Measurements from ENCODE around the gene DPM1. TPM values are rescaled to one million over a fixed set of nuclear protein-coding genes. Genes with fewer than 3 reads are reported as not detected.

DPM1 gene
- total and polyA plus RNA-seq, 5 experiments from 2014 or later = 45.4 to 79.8 (median 65.0) TPM

DNA sequence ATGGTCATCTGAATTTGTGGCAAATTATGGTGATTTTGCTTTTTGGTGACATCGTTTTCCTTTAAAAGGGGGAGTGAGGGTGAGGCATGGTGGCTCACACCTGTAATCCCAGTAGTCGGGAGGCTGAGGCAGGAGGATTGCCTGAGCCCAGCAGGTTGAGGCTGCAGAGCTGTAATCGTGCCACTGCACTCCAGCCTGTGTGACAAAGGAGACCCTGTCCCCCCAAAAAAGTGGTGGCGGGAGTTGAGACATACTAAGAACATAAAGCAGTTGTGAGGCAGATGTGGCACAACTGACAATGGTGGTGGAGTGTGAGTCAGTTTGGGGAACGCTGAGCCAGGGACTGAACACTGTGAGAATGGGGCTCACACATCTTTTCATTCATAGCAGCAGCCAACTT, 72.6 kb downstream of the DPM1 start:
- Mint-ChIP-seq H3K4me1 (peaks cover 0 to 4% (median under 1%) of the 10 kb centered on the region in 4 donors), H3K4me3 (no peak overlapping the region)
- POLR2A ChIA-PET = interaction anchor here (1.3 kb wide), 1 partner anchor 45 kb away, joined by 3 read pairs; the partner anchor contains the start of gene ADNP

DNA sequence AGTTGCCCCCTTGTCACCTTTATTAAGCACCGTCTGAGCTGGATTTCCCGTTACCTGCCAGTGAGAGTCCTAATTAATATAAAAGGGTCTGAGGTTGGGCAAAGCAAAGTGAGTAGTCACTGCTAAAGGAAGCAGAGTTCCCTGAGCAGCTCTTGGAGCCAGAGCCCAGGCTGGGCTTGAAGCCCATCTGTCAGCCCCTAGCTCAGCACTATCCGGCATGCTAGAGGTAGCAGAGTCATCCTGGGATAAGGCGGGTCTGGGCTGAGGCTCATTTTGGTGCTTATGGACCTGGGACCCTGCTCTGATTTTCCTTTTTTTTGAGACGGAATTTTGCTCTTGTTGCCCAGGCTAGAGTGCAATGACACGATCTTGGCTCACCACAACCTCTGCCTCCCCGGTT, 73.3 kb downstream of the DPM1 start:
- DNase-seq (no peak), ATAC-seq (peak in 1 of 2 donors; percentile 26)
- peaks cover 0 to 42% (median 13%) of the 10 kb centered on the region in 3 donors for H3K36me3 Mint-ChIP-seq
- POLR2A ChIA-PET = no interaction called here
- no peaks in the 10 kb centered on the region for H3K27me3 Mint-ChIP-seq
- H3K4me1 Mint-ChIP-seq = peaks cover 0 to 2% (median 0%) of the 10 kb centered on the region in 4 donors
- peaks cover 0 to 4% (median 0%) of the 10 kb centered on the region in 9 donors for H3K9me3 Mint-ChIP-seq
- H3K4me3 Mint-ChIP-seq = no peak overlapping the region
- H3K27ac Mint-ChIP-seq = peak overlapping the region in 4 of 10 donors; percentile 19 to 70 (median 31)

More for the DNA sequence above, 72.6 kb downstream of the DPM1 start:
- DNase-seq (no peak), ATAC-seq (no peak)
- Mint-ChIP-seq H3K27me3 (no peaks in the 10 kb centered on the region), H3K9me3 (peaks cover 0 to 4% (median 0%) of the 10 kb centered on the region in 9 donors), H3K36me3 (peaks cover 0 to 49% (median 14%) of the 10 kb centered on the region in 3 donors), H3K27ac (peak overlapping the region in 1 of 10 donors; percentile 8)

Other genes with a start within 250 kb of the DPM1 start
- 10 to 100 TPM in 1 of 2 experiments, 1 to 10 TPM in 1; 9.4 to 12.0 TPM for gene PARD6B, start 227.0 kb downstream of the DPM1 start, total RNA-seq
- gene PARD6B, start 227.0 kb downstream of the DPM1 start, polyA plus RNA-seq = 1 to 10 TPM in 2 of 3 donors, under 1 TPM in 1; 0.49 to 2.0 (median 1.4) TPM
- 10 to 100 TPM; 77.4 to 89.9 TPM for gene BCAS4, start 163.5 kb downstream of the DPM1 start, total RNA-seq
- 10 to 100 TPM; 33.5 to 51.5 (median 39.9) TPM for gene BCAS4, start 163.5 kb downstream of the DPM1 start, polyA plus RNA-seq
- 10 to 100 TPM; 73.4 to 73.8 TPM for gene ADNP, start 27.1 kb downstream of the DPM1 start, total RNA-seq
- 10 to 100 TPM in 1 of 3 donors, 1 to 10 TPM in 2; 6.3 to 10.9 (median 8.2) TPM for gene ADNP, start 27.1 kb downstream of the DPM1 start, polyA plus RNA-seq
- gene MOCS3, start 286 bp upstream of the DPM1 start, total RNA-seq = 1 to 10 TPM; 8.4 to 8.8 TPM
- gene MOCS3, start 286 bp upstream of the DPM1 start, polyA plus RNA-seq = 1 to 10 TPM; 3.5 to 4.8 (median 4.6) TPM
- gene KCNG1, start 64.6 kb upstream of the DPM1 start, total RNA-seq = 1 to 10 TPM; 1.8 to 2.3 TPM
- not detected for gene KCNG1, start 64.6 kb upstream of the DPM1 start, polyA plus RNA-seq